Measurements from ENCODE around the gene ANKH. TPM values are rescaled to one million over a fixed set of nuclear protein-coding genes. Genes with fewer than 3 reads are reported as not detected.

The ANKH gene
- total RNA-seq, 1 experiment from 2014 or later = 45.0 TPM

DNA sequence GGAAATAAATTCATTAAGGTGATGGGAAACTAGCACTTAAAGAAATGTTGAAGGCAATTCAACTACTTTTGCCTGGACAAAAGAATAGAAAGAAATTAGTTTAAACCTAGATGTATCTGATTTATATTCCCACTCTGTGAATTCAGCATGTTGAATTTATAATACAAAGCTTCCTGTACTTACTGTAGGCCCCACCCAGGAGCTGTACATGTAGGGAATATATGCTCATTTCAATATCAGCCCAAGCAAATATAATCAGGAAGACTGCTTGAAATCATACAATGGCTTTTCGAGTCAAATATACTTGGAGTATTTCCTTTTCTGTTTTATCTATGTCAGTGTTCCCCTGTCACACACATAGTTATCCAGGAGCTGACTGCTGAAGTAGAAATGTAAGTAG lies 105.0 kb downstream of the ANKH start:
- no peak for DNase-seq (ENCODE audit: low read depth)

DNA sequence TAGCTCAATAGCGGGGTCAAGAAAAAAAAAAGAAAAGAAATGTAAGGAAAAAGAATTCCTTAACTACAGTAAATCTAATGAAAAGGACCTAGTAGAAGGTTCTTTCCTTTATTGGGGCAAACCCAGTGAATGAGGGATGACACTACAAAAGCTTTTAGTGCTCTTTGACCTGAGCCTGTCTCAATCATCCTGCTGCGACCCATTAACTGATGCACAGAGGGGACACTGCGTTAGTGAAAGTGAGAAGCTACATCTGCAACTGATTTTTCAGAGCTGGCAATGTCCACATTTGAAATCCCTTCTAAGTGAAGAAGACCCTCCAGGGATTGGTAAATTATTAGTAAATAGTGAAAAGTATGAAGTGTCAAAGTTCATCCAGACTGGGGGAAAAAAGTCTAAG lies 106.0 kb downstream of the ANKH start:
- DNase-seq (ENCODE audit: low read depth) = no peak

DNA sequence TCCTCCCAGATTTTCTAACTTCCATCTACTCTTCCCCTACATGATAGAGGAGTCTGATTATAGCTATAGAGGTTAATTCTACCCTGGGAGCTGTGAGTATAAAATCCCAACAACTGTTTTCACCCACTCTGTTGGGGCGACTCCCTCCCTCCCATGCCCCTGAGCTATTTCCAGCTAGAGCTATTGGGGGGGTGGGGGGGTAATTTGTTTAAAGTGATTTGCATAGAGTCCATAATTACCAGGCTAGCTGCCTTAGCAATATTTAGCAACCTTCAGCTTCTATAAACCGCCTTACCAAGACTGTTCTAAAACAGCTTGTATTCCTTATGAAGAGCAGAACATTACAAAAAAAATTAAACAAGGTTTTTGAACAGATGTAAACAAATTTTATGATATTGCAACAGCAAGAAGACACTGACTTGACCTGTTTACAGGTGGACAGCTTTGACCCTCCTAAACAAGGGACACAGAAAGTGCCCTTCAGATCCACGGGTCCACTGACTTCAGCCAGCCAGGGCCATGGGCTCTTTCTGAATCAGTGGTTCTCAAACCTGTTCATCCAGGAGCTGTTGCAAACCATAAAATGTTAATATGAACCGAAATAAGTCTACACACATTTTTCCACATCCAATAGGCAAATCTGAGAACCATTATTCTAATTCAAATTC lies 108.9 kb downstream of the ANKH start:
- no peak for DNase-seq (ENCODE audit: low read depth)

DNA sequence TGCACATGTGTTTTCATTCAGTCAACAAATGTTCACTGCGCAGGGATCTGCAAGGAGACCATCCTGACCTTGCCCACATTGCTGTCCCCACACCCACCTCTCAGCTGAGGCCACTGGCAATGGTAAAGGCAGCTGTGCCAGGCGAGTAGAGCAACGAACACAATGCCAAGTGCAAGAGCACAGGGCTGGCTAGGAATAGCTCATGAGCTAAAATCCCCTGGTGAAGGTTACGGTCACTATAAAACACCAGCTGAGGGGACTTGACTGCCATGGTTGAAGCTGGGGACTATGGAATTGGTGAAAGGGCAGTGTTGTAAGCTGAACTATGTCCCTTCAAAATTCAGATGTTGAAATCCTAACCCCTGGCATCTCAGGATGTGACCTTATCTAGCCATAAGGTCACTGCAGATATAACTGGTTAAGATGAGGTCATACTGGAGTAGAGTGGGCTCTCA lies 111.0 kb downstream of the ANKH start:
- no peak for DNase-seq (ENCODE audit: low read depth)

DNA sequence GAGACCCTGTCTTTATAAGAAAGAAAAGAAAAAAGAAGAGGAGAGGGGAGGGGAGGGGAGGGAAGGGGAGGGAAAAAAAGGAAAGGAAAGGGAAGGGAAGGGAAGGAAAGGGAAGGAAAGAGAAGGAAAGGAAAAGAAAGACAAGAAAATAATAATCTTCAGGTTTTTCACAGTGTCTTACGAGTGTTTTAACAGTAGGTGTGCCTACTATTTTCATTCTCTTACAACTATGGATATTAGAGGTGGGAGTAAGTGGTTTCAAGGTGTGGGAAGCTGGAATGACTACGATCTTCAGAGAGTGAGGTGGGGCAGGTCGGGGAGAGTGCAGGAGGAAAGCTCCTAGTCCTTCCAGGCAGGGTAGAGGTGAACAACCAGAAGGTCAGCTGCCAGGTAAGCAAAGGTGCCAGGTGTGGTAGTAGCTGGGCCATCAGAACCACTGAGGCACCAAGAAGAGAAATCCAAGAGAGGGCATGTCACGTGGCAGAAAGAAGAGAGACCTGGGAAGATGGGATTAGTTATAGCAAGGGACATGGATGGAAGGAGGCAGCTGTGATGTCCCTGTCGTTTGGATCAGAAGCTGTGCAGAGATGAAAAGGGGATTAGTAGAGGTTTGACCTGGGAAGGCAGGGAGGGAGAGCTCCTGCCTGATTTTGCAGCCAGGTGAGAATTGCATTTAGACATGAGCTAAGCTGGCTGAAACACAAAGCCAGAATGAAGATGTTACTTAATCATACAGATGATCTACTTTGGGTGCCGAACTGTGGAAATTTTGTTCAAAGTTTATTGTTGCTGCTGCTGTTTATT lies 111.6 kb downstream of the ANKH start:
- DNase-seq (ENCODE audit: low read depth) = no peak

DNA sequence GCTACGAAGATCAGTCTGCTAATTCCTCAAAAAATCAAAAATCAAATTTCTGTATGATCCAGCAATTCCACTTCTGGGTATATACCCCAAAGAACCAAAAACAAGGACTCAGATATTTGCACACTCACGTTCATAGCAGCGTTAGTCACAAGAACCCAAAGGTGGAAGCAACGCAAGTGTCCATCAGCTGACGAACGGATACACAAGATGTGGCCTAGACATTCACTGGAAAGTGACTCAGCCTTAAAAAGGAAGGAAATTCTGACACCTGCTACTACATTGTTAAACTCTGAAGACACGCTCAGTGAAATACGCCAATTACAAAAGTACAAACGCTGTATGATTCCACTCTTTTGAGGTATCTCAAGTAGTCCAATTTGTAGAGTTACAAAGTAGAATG lies 113.7 kb downstream of the ANKH start:
- DNase-seq (ENCODE audit: low read depth) = no peak

DNA sequence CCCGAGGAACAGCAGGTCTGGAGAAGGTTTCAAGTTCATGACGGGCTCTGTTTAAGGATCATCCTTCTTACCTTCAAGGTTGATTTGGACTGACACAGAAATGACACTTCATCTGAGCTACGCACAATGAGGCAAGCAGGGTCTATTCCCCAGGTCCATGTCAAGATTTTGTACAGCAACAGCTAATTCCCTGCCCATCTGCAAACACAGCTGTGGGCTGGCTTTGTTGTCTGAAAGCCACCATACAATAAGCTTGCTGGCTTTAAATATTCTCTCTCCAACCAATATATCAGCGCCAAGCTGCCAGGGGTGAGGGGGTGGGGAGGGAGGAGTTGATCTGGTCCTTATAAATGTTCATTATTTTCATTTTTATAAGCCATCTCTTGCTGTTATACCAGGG lies 115.1 kb downstream of the ANKH start:
- DNase-seq (ENCODE audit: low read depth) = no peak

DNA sequence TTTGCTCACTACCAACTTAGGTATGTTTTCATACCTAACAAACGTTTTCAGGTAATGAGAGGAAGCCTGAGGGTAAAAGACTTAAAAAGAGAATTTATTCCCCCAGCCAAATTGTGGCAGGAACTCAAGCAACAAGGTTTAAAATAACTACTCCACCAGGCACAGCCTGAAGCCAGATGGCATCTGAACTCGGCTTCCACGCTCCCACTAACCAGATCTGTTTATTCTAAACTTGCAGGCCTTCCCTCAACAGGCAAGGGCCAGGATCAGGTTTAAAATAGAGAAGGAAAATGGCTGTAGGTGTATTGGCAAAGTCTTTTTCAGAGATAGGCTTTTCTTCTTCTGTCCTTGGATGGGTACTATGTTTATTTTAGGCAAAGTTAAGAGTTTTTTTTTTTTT lies 117.6 kb downstream of the ANKH start:
- DNase-seq (ENCODE audit: low read depth) = no peak

DNA sequence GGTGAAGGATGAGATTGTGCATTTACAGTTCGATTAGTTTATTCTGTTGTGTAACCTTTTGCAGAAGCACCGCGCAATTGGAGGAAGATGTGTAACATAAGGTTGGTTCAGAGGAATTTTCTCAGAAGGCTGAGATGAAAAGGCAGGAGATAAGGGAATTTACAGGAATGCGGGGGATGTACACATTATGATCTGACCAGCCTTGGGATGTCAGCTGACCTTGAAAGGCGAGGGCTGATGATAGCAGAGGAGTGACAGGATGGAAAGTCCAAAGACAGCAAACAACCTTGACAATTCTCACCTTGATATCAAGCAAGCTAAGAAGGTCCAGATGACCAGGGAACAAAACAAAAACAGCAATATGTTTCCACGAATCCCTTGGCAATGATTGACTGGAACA lies 118.3 kb downstream of the ANKH start:
- DNase-seq (ENCODE audit: low read depth) = no peak

DNA sequence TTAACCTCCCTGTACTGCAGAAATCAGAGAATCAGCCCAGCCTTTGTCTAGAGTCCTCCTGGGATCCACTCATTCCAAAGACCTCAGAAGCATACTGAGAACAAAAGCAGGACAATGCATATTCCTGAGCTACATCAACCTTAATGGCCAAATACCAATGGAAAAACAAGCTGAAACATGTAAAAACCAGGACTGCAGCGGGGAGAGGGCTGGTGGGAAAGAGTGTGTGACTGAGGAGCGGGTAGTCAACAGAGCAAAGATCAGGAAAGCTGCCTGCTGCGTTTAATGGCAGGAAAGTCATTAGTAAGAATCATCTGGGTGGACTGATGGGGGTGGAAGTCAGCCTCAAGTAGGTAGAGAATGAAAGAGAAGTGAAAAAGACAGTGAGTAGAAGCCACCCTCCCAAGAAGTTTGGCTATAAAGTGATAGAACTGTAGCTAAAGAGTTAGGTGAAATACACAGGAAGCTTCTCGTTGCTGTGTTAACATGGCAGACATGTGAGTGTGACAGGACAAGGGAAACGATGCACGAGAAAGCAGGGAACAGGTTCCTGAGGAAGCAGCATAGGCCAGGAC lies 119.0 kb downstream of the ANKH start:
- no peak for DNase-seq (ENCODE audit: low read depth)

DNA sequence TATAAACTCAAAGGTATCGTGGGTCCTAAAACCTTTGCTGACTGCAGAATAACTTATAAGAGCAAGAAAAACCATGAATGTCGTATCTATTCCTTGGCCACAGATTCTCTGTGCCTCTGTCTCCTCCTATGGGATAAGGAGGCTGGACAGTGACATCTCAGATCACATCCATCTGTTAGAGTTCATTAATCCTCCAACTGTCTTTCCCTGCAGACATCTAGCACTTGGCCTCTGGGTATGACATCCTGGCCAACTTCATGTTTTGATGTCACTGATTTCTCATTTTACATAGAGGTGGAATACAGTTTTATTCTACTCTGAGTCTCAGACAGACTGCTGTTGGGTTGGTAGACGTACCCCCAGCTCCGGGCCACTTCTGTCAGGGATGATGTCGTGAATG lies 120.9 kb downstream of the ANKH start:
- no peak for DNase-seq (ENCODE audit: low read depth)

DNA sequence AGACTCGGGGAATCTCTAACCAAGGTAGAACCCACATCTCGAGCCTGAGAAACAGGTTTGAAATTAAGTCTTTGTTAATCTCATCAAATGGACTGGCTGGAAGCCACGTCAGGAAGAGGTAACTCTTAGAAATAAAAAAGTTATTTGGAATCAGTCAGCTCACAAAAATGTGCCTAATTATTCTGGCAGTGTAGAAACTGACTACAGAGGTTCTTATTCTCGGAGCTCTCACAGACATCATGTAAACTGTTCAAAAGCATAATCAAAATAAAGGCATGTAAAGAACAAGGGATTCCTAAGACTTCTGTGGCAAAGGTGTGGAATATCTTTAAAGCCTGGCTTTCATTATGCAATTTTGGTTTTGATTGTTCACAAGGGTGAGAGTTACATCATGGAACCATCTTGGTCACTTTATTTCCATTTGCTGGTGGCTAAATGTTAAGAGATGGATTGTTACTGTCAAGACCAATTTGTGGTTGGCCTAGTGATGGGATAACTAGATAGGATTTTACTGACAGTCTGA lies 121.9 kb downstream of the ANKH start:
- DNase-seq (ENCODE audit: low read depth) = no peak

DNA sequence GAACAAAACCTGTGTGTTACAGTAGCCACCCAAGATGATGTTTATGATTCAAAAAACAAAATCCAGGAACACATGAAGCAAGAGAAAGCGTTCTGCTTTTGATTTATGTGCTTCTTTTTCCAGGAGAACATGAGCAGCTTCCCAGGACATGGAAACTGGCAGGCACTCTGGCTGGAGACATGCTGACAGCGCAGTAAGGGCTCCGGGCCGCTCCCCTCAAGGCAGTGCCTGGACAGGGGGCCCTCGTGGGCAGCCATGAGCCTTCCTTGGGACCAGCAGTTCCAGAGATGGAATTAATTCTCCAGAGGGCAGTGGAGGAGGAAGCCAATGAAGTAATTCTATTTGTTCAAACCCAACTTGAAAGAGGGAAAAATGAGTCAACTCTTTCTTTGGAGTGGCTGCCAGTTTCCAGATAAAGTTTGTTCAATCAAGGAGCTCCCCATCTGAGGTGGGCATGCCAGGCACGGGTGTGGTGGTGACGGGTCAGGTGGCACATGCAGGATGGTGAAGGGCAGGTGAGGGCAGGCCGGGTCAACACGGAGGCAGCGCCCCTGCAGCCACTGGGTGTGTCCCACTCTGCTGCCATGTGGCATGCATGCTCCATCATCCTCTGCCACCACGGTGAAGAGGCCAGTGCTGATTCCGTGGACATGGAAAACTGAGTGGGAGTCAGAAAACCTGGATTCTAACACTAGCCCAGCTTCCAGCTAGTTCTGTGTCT lies 123.2 kb downstream of the ANKH start:
- DNase-seq (ENCODE audit: low read depth) = no peak

DNA sequence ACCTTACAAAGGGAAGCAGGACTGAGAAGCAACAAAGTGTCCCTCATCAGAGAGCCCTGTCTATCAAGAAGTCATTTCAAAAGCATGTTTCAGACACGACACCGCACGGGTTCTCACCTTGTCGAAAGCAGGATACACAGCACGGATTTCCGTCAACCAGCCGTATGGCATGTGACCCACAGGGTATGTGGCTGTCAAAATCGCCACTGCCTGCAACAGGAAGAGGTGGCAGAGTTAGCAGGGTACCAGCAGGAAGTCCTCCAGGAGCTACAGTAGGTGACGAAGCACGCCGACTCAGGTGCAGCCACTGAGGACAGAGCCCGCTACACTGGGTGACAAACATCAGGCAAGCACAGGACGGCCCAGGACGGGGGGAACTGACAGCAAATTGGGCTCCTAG lies 125.8 kb downstream of the ANKH start:
- DNase-seq (ENCODE audit: low read depth) = no peak

DNA sequence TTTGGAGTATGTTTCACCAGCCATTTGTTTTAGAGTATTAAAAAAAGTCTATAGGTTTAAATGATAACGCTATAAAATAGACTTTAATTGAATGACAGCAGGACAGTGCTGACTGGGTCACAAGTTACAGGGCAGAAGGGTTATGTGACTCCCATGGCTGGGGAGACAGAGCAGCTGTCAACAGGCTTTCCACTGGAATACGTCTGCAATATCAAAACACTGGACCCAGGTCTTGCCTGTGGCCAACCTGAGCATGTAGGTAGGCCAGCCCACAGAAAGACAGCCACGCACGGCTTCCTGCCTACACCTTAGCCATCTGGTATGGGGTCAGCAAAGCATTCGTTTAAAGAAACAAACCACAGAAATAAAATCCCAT lies 126.4 kb downstream of the ANKH start:
- DNase-seq (ENCODE audit: low read depth) = no peak

DNA sequence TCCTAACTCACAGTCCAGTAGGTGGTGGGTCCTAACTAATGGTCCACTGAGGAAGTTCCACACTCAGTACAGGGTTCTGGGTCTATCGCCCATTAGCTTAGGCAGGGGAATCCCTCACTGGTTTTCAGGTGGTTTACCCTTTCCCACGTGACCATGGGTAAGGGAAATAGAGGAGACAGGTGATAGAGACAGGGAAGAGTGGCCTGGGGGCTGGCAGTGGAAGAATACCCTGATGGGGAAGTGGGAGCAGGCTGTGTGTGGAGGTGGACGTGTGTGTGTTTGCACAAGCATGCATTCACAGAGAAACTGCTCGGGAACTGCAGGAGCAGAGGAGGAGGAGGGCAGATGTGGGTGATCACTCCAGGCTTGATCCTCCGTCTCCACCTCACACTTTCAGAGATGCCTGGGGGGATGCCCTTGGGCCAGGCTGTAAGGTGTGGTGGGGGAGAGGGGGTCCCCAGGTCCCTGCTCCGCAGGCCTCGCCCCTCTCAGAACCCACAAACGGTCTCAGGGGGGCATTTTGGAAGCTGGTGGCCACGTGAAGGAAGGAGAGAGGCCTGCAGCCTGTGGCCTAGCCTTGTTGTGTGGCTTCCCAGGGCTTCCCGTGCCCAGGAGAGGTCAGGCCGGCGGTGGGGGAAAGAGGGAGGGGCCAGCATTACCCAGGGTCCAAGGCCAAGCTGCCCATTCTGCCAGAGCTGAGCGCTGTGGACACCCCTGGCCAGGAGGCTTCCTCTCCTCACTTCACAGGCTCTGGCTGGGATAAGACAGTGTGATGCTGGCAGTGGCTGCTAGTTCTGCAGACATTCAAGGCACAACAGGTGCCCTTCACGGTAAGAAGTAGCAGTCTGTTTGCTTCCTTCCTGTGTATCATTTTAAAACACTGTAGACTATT lies 127.0 kb downstream of the ANKH start:
- no peak for DNase-seq (ENCODE audit: low read depth)

DNA sequence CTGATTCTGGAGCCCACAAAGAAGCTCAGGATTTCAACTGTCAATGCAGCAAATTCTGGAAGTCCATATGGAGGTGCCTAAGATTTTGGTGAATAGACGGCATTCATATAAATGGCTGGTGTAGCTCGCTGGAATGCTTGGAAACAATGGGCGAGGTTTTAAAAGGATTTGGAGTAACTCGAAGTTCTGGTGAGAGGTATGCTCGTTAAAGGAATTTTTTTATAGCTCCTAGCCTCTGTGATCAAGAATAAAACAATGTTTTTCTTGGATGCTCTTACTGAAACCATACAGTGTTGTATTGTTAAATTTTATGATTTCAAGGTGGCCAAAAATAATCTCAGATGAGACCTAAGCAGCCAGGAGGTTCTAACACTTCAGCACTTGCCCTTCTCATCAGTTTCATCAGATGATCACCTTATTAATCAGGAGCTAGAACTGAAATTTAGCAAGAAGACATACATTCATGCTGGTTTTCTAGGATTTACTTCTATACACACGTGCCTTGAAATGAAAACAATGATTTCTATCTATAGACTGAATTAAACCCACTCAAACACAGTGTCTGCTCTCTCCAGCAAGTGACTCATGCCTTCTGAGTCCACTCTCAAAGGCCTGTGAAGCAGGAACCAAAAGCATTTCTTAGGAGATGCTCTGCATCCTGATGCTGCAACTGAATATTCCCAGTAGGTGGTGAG lies 127.8 kb downstream of the ANKH start:
- peak; percentile 74 for DNase-seq (ENCODE audit: low read depth)

DNA sequence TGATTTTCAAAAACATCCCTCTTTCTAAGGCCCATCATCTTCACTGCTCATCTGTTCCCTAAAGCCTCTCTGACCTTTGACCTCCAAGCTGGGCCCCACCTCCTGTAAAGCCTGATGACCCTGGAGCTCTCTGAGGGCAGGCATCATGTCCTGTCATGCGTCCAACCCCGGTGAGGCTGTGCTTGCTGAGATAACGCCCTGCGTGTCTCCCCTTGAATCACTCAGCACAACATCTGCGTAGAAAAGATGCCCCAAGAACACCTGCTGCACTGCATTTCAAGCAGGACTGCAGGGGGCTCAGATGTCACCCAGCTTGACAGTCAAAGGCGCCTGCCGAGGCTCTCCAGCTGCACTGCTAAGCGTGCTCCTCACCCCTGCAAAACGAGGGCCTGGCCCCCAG lies 129.1 kb downstream of the ANKH start:
- DNase-seq (ENCODE audit: low read depth) = no peak

DNA sequence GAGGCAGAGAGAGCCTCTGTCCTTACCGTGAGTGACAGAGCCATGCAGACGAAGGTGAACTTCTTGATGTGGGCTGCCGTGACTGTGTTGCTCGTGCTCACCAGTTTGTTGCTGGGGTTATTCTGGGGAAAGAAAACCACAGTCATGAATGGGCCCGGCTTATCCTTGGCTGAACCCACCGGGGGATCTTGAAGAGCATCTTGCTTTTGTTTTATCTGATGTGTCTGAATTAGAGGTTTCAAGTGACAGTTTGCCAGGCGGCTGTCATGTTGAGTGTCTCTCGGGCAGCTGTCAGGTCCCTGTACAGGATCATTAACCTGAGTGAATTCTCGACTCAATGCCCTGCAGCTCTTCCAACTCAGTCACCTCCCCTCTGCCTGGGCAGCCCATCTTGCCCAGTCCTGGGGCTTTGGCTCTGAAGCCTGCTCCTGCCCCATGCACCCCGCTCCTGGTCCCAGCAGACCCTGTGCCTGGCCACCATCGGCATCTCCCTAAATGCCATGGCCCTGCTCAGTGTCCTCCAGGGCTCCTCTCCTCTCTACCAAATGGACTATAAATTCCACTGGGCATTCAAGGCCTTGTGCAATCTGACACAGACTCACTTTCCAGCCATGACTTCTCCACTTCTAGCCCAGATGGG lies 129.7 kb downstream of the ANKH start:
- no peak for DNase-seq (ENCODE audit: low read depth)

DNA sequence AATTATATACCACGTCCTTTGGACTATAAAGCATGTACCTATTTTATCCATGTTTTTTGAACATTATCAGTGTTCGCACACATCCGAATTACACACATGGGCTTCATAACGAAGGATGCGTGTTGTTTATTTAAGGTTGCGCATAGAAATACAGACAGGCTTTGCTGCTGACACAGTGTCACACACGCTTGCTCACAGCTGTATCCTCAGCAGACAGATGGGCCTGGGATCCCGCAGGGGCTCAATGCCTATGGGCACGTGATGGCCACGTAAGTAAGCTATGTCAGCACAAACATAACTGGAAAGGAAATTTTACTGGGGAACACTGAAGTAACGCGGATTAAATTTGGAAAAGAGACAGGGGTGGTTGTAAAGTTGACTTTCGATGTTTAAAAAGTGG lies 130.4 kb downstream of the ANKH start:
- no peak for DNase-seq (ENCODE audit: low read depth)
